H9 (cell line): Measurements from ENCODE around the gene SSBP3. TPM values are rescaled to one million over a fixed set of nuclear protein-coding genes. Genes with fewer than 3 reads are reported as not detected.

ENCODE experiments used
- DNase-seq: peaks from one replicate; pipeline ENCODE4 v3.0.0-alpha.2; 2017
- H2AFZ ChIP-seq: one replicate; pipeline ENCODE4 v1.6.1; 2013; ENCODE audit warnings: mild to moderate bottlenecking, low read length, control low read depth, moderate library complexity
- H2AK5ac ChIP-seq: 2 replicates; pipeline ENCODE4 v1.6.1; 2013; ENCODE audit warnings: low read length, control low read depth, mixed read lengths; ENCODE audit not compliant: insufficient read length
- H2BK120ac ChIP-seq: one replicate; pipeline ENCODE4 v1.6.1; 2013; ENCODE audit warnings: low read depth, mild to moderate bottlenecking, low read length, control low read depth, inconsistent platforms; ENCODE audit not compliant: poor library complexity, severe bottlenecking
- H2BK12ac ChIP-seq: 2 replicates; pipeline ENCODE4 v1.6.1; 2013; ENCODE audit warnings: low read length, control low read depth, mixed read lengths, low read depth; ENCODE audit not compliant: insufficient read length
- H2BK15ac ChIP-seq: 2 replicates; pipeline ENCODE4 v1.6.1; 2013; ENCODE audit warnings: low read depth, low read length, control low read depth
- H2BK20ac ChIP-seq: one replicate; pipeline ENCODE4 v1.6.1; 2013; ENCODE audit warnings: low read depth, mild to moderate bottlenecking, low read length, control low read depth, inconsistent platforms; ENCODE audit not compliant: poor library complexity, severe bottlenecking
- H2BK5ac ChIP-seq: 2 replicates; pipeline ENCODE4 v1.6.1; 2013; ENCODE audit warnings: low read length, control low read depth, mixed read lengths; ENCODE audit not compliant: insufficient read length
- H3K14ac ChIP-seq: 2 replicates; pipeline ENCODE4 v1.6.1; 2013; ENCODE audit warnings: low read length, control low read depth; ENCODE audit not compliant: insufficient read depth
- H3K18ac ChIP-seq: 2 replicates; pipeline ENCODE4 v1.6.1; 2013; ENCODE audit warnings: low read depth, mild to moderate bottlenecking, mixed read lengths, low read length, control low read depth; ENCODE audit not compliant: insufficient read length
- H3K23ac ChIP-seq: 2 replicates; pipeline ENCODE4 v1.6.1; 2013; ENCODE audit warnings: low read length, control low read depth, mixed read lengths, low read depth; ENCODE audit not compliant: insufficient read length
- H3K23me2 ChIP-seq: 2 replicates; pipeline ENCODE4 v1.6.1; 2013; ENCODE audit warnings: low read depth, mild to moderate bottlenecking, mixed read lengths, low read length, control low read depth; ENCODE audit not compliant: insufficient read length, poor library complexity, severe bottlenecking
- H3K27ac ChIP-seq: 2 replicates; pipeline ENCODE4 v1.5.1; 2013; ENCODE audit warnings: low read length, control low read depth, mixed read lengths, low read depth; ENCODE audit not compliant: insufficient read length
- H3K27me3 ChIP-seq: 2 replicates; pipeline ENCODE4 v1.6.1; 2013; ENCODE audit warnings: low read length, control low read depth, inconsistent platforms; ENCODE audit not compliant: insufficient read depth
- H3K4ac ChIP-seq: 2 replicates; pipeline ENCODE4 v1.6.1; 2013; ENCODE audit warnings: low read depth, mild to moderate bottlenecking, control low read depth, inconsistent platforms, low read length, moderate library complexity
- H3K4me1 ChIP-seq: 2 replicates; pipeline ENCODE4 v1.6.1; 2013; ENCODE audit warnings: low read length, control low read depth, inconsistent platforms; ENCODE audit not compliant: insufficient read depth
- H3K4me2 ChIP-seq: 2 replicates; pipeline ENCODE4 v1.6.1; 2013; ENCODE audit warnings: low read length, control low read depth, mixed read lengths; ENCODE audit not compliant: insufficient read length, insufficient read depth
- H3K56ac ChIP-seq: 2 replicates; pipeline ENCODE4 v1.6.1; 2013; ENCODE audit warnings: low read depth, mild to moderate bottlenecking, mixed read lengths, low read length, control low read depth; ENCODE audit not compliant: insufficient read length
- H3K79me1 ChIP-seq: 2 replicates; pipeline ENCODE4 v1.6.1; 2013; ENCODE audit warnings: low read depth, mild to moderate bottlenecking, moderate library complexity, low read length, control low read depth, inconsistent platforms; ENCODE audit not compliant: insufficient read depth, poor library complexity, severe bottlenecking
- H3K79me2 ChIP-seq: 2 replicates; pipeline ENCODE4 v1.6.1; 2013; ENCODE audit warnings: low read length, control low read depth, inconsistent platforms; ENCODE audit not compliant: insufficient read depth
- H3K9ac ChIP-seq: 2 replicates; pipeline ENCODE4 v1.6.1; 2013; ENCODE audit warnings: low read length, control low read depth, mixed read lengths; ENCODE audit not compliant: insufficient read length; ENCODE audit errors: extremely low read depth
- H3K9me3 ChIP-seq: one replicate; pipeline ENCODE4 v1.6.1; 2013; ENCODE audit warnings: low read depth, low read length, inconsistent platforms; ENCODE audit not compliant: control insufficient read depth
- H3T11ph ChIP-seq: one replicate; pipeline ENCODE4 v1.6.1; 2013; ENCODE audit warnings: mild to moderate bottlenecking, low read length, control low read depth, inconsistent platforms
- H4K20me1 ChIP-seq: one replicate; pipeline ENCODE4 v1.6.1; 2013; ENCODE audit not compliant: control insufficient read depth, insufficient read length, insufficient read depth
- H4K5ac ChIP-seq: 2 replicates; pipeline ENCODE4 v1.6.1; 2013; ENCODE audit warnings: low read depth, mild to moderate bottlenecking, mixed read lengths, low read length, control low read depth; ENCODE audit not compliant: insufficient read length
- H4K8ac ChIP-seq: replicated peaks from 2 replicates; pipeline ENCODE4 v1.6.1; 2013; ENCODE audit warnings: low read length, control low read depth, mixed read lengths, low read depth; ENCODE audit not compliant: insufficient read length
- H4K91ac ChIP-seq: 2 replicates; pipeline ENCODE4 v1.6.1; 2013; ENCODE audit warnings: low read depth, mild to moderate bottlenecking, moderate library complexity, mixed read lengths, low read length, control low read depth; ENCODE audit not compliant: insufficient read length
- H3K27ac Mint-ChIP-seq, 3 experiments: 2 replicates in 2 of 3; 3 replicates in 1 of 3; pipeline ENCODE4 v1.8.0; 2020 to 2021; ENCODE audit warnings: mixed read lengths in 3 of 3, mild to moderate bottlenecking in 1 of 3, moderate library complexity in 1 of 3
- H3K27me3 Mint-ChIP-seq: 2 replicates; pipeline ENCODE4 v1.8.0; 2021; ENCODE audit warnings: low read depth, mild to moderate bottlenecking, moderate library complexity, mixed read lengths
- H3K36me3 Mint-ChIP-seq, 3 experiments: 2 replicates in 2 of 3; 3 replicates in 1 of 3; pipeline ENCODE4 v1.8.0; 2020 to 2021; ENCODE audit warnings: low read depth in 3 of 3, mixed read lengths in 3 of 3; ENCODE audit not compliant: insufficient read depth in 1 of 3
- H3K4me1 Mint-ChIP-seq, 2 experiments: 2 replicates each; pipeline ENCODE4 v1.8.0; 2020; ENCODE audit warnings: mixed read lengths in 2 of 2
- H3K4me3 Mint-ChIP-seq, 2 experiments: 2 replicates in 1 of 2; 3 replicates in 1 of 2; pipeline ENCODE4 v1.8.0; 2020 to 2021; ENCODE audit warnings: mild to moderate bottlenecking in 2 of 2, mixed read lengths in 2 of 2, moderate library complexity in 1 of 2
- H3K9me3 Mint-ChIP-seq, 2 experiments: 2 replicates in 1 of 2; 3 replicates in 1 of 2; pipeline ENCODE4 v1.8.0; 2020; ENCODE audit warnings: mild to moderate bottlenecking in 2 of 2, mixed read lengths in 2 of 2, moderate library complexity in 1 of 2
- WGBS: extraction: QIAGEN DNeasy Blood & Tissue Kit; methylation state at CpG from one replicate; pipeline ENCODE4 v1.1.7; 2013; ENCODE audit warnings: missing lambda C conversion rate, low lambda C conversion rate, mixed read lengths; ENCODE audit not compliant: insufficient read length; ENCODE audit errors: extremely low coverage; 5-methylcytosine and 5-hydroxymethylcytosine counted together
- total RNA-seq: library from RNA; stranded (reverse); gene quantifications from 2 replicates; pipeline ENCODE4 v1.2.1, GENCODE V29; 2021
- TF ChIP-seq, protein P1 (sequence below): fragments of 200-600 bp; sonication (generic); conservative IDR thresholded peaks from 3 replicates; pipeline ENCODE4 v1.8.0; 2021; ENCODE audit warnings: antibody characterized with exemption, mild to moderate bottlenecking

Gene SSBP3
- total RNA-seq, 1 experiment from 2014 or later = 126 TPM

DNA sequence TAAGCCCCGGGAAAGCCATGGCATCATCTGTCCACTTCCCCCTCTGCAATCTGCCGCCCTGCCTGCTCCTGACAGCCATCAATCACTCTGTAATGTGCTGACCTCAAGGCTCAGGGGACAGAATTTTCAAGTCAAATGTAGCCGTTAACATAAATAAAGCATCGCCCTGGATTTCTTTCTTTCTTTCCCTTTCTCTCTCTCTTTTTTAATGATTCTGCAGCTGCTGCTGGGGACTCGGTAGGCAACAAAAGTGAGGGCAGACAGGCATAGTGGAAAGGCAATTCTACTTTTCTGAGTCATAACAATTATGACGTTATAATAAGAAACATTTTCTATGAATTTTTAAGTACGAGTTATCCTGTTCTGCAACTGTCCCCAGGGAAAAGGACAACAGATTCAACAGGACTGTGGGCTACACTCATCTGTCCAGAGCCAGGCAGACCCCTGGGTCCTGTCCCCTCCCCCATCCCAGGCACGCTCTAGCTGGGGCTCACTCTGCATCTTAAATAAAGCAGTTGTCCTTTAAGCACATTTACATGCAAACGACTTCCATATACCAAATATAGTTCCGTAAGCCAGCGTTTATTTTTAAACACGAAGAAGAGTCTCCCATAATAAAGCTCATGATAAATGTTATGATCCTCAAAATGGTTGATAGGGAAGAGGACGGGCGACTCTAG, 78.7 kb downstream of the SSBP3 start:
- Histone ChIP-seq H3K4ac (no peak overlapping the region), H3K23me2 (no peaks in the 10 kb centered on the region), H2AFZ (no peak overlapping the region), H3K18ac (no peak overlapping the region), H2BK120ac (no peak overlapping the region), H2BK15ac (no peak overlapping the region), H3K23ac (no peak overlapping the region), H2BK12ac (no peak overlapping the region), H3K4me1 (peaks cover 41% of the 10 kb centered on the region), H4K91ac (no peak overlapping the region), H4K5ac (no peak overlapping the region), H3K4me2 (peak overlapping the region; percentile 26), H3T11ph (no peak overlapping the region), H3K27me3 (no peaks in the 10 kb centered on the region), H4K20me1 (no peaks in the 10 kb centered on the region), H3K9me3 (no peaks in the 10 kb centered on the region), H2BK20ac (no peak overlapping the region), H3K27ac (no peak overlapping the region), H4K8ac (no peak overlapping the region), H2BK5ac (no peak overlapping the region), H3K56ac (no peak overlapping the region), H3K14ac (no peak overlapping the region), H3K9ac (no peak overlapping the region), H2AK5ac (no peak overlapping the region), H3K79me1 (peaks cover 6% of the 10 kb centered on the region), H3K79me2 (peaks cover 14% of the 10 kb centered on the region; the same call in 1 of the 2 replicates)
- no peaks in the 10 kb centered on the region for H3K9me3 Mint-ChIP-seq
- DNase-seq = no peak
- no peaks in the 10 kb centered on the region for H3K27me3 Mint-ChIP-seq
- TF ChIP-seq, protein P1, sequence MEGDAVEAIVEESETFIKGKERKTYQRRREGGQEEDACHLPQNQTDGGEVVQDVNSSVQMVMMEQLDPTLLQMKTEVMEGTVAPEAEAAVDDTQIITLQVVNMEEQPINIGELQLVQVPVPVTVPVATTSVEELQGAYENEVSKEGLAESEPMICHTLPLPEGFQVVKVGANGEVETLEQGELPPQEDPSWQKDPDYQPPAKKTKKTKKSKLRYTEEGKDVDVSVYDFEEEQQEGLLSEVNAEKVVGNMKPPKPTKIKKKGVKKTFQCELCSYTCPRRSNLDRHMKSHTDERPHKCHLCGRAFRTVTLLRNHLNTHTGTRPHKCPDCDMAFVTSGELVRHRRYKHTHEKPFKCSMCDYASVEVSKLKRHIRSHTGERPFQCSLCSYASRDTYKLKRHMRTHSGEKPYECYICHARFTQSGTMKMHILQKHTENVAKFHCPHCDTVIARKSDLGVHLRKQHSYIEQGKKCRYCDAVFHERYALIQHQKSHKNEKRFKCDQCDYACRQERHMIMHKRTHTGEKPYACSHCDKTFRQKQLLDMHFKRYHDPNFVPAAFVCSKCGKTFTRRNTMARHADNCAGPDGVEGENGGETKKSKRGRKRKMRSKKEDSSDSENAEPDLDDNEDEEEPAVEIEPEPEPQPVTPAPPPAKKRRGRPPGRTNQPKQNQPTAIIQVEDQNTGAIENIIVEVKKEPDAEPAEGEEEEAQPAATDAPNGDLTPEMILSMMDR = no peak
- H3K27ac Mint-ChIP-seq = peak overlapping the region; percentile 86 to 94 (median 90); a peak in 6 of 7 replicates
- peak overlapping the region; percentile 2 to 51; a peak in 4 of 5 replicates for H3K4me3 Mint-ChIP-seq
- H3K36me3 Mint-ChIP-seq = no peaks in the 10 kb centered on the region; a peak in 1 of 7 replicates
- no CpG with 5 or more reads among the region's 14 CpGs for WGBS
- peaks cover 98 to 100% of the 10 kb centered on the region in 2 experiments for H3K4me1 Mint-ChIP-seq
